Stomach smooth muscle (tissue), 2 donors: Measurements from ENCODE around the gene PHRF1.
A peak's percentile ranks its signal among the peaks of the same experiment; 100 is the strongest.

Source experiments
- H3K27ac ChIP-seq: one replicate; pipeline ENCODE4 v1.7.0; 2013; ENCODE audit warnings: mild to moderate bottlenecking, low read length, inconsistent platforms
- H3K27me3 ChIP-seq, 2 donors: one replicate each; pipeline ENCODE4 v1.7.0; 2013; ENCODE audit warnings: low read length in 2 of 2; ENCODE audit not compliant: insufficient read depth in 2 of 2, control insufficient read depth in 1 of 2
- H3K36me3 ChIP-seq, 2 donors: one replicate each; pipeline ENCODE4 v1.7.0; 2013; ENCODE audit warnings: low read length in 2 of 2; ENCODE audit not compliant: control insufficient read depth in 2 of 2, insufficient read depth in 2 of 2
- H3K4me1 ChIP-seq: one replicate; pipeline ENCODE4 v1.7.0; 2013; ENCODE audit warnings: low read length; ENCODE audit not compliant: control insufficient read depth, insufficient read depth
- H3K4me3 ChIP-seq, 2 donors: one replicate each; pipeline ENCODE4 v1.7.0; 2013; ENCODE audit warnings: low read length in 2 of 2
- H3K9ac ChIP-seq, 2 donors: one replicate each; pipeline ENCODE4 v1.7.0; 2013; ENCODE audit warnings: low read length in 2 of 2, mild to moderate bottlenecking in 1 of 2
- H3K9me3 ChIP-seq, 2 donors: one replicate each; pipeline ENCODE4 v1.7.0; 2013; ENCODE audit warnings: low read length in 2 of 2; ENCODE audit not compliant: control insufficient read depth in 2 of 2
- donor health status: healthy.
- donor health status: Pancreatic carcinoma.

Gene PHRF1, protein sequence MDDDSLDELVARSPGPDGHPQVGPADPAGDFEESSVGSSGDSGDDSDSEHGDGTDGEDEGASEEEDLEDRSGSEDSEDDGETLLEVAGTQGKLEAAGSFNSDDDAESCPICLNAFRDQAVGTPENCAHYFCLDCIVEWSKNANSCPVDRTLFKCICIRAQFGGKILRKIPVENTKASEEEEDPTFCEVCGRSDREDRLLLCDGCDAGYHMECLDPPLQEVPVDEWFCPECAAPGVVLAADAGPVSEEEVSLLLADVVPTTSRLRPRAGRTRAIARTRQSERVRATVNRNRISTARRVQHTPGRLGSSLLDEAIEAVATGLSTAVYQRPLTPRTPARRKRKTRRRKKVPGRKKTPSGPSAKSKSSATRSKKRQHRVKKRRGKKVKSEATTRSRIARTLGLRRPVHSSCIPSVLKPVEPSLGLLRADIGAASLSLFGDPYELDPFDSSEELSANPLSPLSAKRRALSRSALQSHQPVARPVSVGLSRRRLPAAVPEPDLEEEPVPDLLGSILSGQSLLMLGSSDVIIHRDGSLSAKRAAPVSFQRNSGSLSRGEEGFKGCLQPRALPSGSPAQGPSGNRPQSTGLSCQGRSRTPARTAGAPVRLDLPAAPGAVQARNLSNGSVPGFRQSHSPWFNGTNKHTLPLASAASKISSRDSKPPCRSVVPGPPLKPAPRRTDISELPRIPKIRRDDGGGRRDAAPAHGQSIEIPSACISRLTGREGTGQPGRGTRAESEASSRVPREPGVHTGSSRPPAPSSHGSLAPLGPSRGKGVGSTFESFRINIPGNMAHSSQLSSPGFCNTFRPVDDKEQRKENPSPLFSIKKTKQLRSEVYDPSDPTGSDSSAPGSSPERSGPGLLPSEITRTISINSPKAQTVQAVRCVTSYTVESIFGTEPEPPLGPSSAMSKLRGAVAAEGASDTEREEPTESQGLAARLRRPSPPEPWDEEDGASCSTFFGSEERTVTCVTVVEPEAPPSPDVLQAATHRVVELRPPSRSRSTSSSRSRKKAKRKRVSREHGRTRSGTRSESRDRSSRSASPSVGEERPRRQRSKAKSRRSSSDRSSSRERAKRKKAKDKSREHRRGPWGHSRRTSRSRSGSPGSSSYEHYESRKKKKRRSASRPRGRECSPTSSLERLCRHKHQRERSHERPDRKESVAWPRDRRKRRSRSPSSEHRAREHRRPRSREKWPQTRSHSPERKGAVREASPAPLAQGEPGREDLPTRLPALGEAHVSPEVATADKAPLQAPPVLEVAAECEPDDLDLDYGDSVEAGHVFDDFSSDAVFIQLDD (N-terminal part only)

DNA sequence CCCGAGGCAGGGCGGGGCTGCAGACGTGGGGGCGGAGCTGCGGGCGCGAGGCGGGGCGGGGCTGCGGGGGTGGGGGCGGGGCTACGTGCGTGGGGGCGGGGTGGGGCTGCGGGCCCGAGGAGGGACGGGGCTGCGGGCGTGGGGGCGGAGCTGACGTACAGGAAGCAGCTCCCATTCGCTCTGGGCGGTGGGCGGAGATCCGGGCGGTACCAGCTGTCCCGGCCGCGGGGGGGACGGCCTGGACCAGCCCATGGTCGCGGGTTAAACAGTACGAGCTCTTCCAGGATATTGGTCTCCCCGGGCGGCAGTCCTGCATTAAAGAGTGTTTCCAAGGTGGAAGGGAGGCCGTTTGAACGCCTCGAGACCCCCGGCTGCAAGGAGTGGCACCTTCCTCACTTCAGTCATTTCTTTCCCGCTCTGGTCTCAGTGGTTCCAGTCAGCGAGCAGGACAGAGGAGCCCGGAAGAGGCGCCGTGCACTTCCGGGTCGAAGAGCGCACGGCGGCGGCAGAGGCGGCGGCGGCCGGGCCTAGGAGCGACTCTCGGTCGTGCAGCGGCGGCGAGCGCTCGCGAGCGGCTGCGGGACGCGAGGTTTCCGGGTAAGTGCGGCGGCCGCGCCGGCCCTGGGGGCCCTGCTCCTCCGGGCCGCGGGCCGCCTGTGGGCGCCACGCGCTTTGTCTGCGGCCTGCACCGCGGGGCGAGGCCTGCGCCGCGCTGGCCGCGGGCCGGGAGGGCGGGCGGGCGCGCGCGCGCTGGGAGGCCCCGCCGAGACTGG is at the start of gene PHRF1:
TSS of gene PHRF1 (plus strand) at position 475 of the 773 bp plus-strand sequence. CDS start 5,043 bp downstream, outside the sequence.
- Histone ChIP-seq H3K4me1 (peaks cover 45% of the 10 kb centered on the region), H3K9ac (peak within 1 kb of the TSS; percentile 89 to 94)

DNA sequence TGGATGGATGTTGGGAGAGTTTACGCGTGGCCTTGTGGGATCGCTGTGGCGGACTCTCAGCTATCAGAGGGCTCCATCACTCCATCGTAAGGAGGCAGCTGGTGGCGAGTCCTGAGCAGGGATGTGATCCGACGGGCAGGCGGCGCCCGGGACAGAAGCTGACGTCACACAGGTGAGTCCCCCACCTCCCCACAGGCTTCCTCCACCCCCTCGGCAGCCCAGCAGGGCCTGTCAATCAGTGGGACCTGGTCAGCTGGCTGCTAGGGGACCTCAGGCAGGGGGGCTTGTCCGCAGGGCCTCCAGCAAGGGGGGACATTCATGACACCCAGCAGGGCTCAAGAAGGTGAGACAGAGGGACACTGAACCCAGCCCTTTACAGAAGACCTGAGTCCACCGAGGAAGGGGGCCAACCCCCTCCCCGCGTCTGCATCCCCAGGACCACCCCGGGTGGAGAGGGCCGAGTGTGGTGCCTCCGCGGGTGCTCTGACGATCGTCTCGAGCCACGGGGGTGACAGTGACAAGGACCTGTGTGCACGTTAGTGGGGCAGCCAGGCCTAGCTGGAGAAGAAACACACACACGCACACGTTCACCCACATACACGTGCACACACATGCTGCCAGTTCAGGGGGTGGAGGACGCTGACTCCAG is 48.0 kb upstream of the PHRF1 start:
- H3K4me3 ChIP-seq = no peak overlapping the region
- H3K9ac ChIP-seq = no peak overlapping the region
- no peaks in the 10 kb centered on the region for H3K27me3 ChIP-seq
- no peaks in the 10 kb centered on the region for H3K9me3 ChIP-seq
- peaks cover 0 to 9% of the 10 kb centered on the region in 2 donors for H3K36me3 ChIP-seq
- H3K4me1 ChIP-seq = no peaks in the 10 kb centered on the region
- no peak overlapping the region for H3K27ac ChIP-seq

More for the DNA sequence above, at the start of gene PHRF1:
- Histone ChIP-seq H3K27me3 (peaks cover 0 to 2% of the 10 kb centered on the region in 2 donors), H3K9me3 (no peaks in the 10 kb centered on the region), H3K27ac (peak within 1 kb of the TSS; percentile 86), H3K4me3 (peak within 1 kb of the TSS; percentile 95 to 96), H3K36me3 (no peaks in the 10 kb centered on the region)

DNA sequence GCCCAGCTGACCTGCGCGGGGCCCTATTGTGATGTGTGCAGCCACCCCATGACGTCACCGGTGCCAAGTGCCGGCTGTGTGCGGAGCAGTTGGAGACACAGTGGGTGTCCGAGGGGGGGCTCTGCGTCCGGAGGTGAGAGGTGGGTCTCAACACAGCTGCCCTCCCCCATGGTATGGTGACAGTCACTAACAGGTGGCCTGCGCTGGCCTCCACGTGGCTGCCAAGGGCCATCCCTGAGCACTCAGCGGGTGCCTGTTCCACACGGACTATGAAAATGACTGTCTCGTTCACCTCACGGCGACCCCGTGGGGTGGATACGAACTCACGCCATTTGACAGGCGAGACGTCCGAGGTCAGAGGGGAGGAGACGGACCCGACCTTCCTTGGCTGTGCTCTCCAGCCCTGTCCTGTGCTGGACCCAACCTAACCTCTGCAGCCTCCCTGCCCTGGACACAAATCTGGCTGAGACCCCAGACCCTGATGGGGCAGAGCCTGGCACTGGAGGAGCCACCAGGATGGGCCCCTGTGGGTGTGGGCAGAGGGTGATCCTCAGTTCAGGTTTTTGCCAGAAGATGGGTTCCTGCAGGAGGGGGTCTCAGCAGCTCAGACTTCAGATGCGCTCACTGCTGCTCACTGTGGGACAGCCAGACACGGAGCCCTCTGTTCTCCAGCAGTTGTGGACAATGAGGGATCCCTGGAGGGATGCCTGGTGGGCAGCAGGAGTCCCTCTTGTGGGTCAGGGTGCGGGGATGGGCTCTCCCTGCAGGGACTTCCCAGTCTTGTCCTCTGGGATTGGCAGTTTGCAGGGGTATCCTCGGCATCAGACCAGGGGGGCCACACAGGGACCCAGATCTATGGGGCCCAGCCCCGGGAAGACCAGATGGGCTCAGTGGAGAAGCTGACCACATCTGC is 47.2 kb upstream of the PHRF1 start:
- no peak overlapping the region for H3K4me3 ChIP-seq
- no peaks in the 10 kb centered on the region for H3K27me3 ChIP-seq
- H3K36me3 ChIP-seq = peaks cover 0 to 12% of the 10 kb centered on the region in 2 donors
- no peak overlapping the region for H3K27ac ChIP-seq
- peaks cover 7% of the 10 kb centered on the region for H3K4me1 ChIP-seq
- no peaks in the 10 kb centered on the region for H3K9me3 ChIP-seq
- no peak overlapping the region for H3K9ac ChIP-seq

DNA sequence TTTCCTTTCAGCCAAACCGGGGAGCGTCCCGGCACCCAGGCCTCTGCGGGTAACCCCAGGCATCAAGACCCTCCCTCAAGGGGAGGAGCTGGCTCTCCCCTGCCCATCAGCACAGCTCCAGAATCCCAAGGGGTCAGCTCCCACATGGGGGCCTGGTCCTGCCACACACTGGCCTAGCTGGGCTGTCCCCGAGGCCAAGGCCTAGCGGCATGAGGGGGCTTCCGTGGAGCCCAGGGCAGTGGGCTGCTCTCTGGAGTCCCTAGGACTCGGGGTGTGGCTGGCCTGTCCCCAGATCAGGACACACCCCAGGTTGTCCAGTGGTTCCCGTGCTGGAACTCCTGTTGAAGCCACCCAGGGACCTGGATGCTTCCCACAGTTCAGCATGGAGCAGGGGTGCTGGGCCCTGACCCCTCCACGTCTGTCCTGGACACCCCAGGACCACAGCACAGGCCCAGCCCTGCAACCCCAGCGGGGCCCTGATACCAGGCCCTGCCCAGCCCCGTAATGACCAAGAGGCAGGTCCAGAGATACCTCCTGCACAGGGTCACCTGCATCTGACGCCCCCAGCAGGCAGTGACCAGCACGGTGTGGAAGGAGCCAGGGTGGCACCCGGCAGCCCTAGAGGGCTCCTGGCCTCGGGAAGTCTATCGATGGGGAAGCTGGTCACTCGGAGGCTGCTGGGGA is 46.4 kb upstream of the PHRF1 start:
- H3K9me3 ChIP-seq = no peaks in the 10 kb centered on the region
- no peaks in the 10 kb centered on the region for H3K27me3 ChIP-seq
- H3K36me3 ChIP-seq = peaks cover 0 to 12% of the 10 kb centered on the region in 2 donors
- H3K4me1 ChIP-seq = peaks cover 14% of the 10 kb centered on the region
- H3K4me3 ChIP-seq = no peak overlapping the region
- no peak overlapping the region for H3K27ac ChIP-seq
- H3K9ac ChIP-seq = no peak overlapping the region

DNA sequence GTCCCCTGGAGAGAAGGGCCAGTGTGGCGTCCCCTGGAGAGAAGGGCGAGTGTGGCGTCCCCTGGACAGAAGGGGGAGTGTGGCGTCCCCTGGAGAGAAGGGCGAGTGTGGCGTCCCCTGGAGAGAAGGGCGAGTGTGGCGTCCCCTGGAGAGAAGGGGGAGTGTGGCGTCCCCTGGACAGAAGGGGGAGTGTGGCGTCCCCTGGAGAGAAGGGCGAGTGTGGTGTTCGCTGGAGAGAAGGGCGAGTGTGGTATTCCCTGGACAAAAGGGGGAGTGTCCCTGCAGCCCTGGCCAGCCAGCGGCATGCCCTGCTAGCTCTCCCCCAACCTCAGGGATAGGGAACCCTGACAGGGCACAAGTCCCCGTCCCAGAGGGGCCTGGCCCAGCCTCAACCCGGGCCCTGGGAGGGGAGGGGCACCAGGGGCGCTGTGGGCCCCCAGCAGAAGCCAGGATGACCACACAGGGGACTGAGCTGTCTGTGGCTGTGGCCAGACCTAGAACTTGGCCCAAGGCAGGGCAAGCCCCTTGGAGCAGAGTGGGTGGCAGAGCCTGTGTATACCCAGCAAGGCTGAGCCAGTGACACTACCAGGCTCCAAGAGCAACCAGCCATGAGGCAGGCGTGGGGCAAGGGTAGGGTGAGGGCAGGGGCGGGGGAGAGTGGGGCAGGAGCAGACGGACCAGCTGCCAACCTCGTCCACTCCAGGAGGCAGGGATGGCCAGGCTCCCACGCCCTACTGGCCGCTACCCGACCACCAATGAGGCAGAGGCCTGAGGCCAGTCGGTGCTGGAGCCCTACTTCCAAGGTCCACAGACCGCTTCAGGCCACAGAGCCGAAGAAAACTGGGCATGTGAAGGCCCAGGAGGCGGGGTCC is 45.1 kb upstream of the PHRF1 start:
- no peak overlapping the region for H3K4me3 ChIP-seq
- H3K27me3 ChIP-seq = peaks cover 0 to 2% of the 10 kb centered on the region in 2 donors
- H3K36me3 ChIP-seq = peaks cover 0 to 12% of the 10 kb centered on the region in 2 donors
- no peak overlapping the region for H3K27ac ChIP-seq
- peaks cover 18% of the 10 kb centered on the region for H3K4me1 ChIP-seq
- H3K9me3 ChIP-seq = no peaks in the 10 kb centered on the region
- no peak overlapping the region for H3K9ac ChIP-seq

DNA sequence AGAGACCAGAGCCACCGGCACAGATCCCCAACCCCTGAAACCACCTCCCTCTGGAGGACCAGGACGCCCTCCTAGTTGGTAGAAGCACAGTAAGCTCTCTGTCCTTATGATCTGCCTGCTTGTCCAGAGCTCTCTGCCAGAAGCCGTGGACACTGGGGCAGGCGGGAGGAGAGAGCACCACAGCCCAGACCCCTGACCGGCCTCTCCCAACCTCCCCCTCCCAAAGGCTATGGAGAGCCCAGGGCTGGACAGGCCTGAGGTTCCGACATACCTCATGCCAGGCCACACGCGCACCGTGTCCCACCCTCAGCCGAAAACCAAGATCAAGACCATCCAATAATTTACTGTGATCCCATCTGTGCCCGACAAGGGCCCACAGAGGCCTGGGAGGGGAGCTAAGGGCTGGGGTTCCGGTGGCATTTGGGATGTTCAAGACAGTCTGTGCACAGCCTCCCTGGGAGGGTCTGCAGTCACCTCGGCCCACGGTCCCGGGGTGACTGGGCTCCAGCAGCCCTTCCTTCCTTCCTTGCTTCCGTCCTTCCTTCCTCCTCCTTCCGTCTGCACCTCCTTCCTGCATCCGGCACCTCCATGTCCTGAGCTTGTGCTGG is 44.2 kb upstream of the PHRF1 start:
- Histone ChIP-seq H3K9me3 (no peaks in the 10 kb centered on the region), H3K27ac (no peak overlapping the region), H3K4me3 (no peak overlapping the region), H3K4me1 (peaks cover 22% of the 10 kb centered on the region), H3K27me3 (peaks cover 0 to 10% of the 10 kb centered on the region in 2 donors), H3K9ac (no peak overlapping the region), H3K36me3 (peaks cover 0 to 12% of the 10 kb centered on the region in 2 donors)

DNA sequence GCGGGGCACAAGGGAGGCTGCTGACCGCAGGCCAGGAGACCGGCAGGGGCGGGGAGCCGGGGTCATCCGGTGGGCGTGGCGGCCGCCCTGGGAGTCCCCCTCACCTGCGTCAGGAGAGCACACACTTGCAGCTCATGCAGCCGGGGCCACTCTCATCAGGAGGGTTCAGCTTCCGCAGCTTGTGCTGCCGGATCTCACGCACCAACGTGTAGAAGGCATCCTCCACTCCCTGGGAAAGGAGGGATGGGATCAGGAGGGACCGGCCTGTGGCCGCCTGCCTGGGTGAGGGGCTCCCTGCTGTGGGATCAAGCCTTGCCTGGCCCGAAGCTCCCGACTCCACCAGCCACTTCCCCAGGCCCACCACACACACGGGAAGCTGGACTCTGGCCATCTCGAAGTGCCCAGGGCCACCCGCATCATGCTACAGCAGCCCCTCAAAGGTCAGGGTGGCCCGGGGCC is 43.7 kb upstream of the PHRF1 start:
- Histone ChIP-seq H3K27ac (no peak overlapping the region), H3K4me1 (peaks cover 27% of the 10 kb centered on the region), H3K27me3 (peaks cover 2 to 15% of the 10 kb centered on the region in 2 donors), H3K4me3 (no peak overlapping the region), H3K9me3 (no peaks in the 10 kb centered on the region), H3K9ac (no peak overlapping the region), H3K36me3 (peaks cover 0 to 12% of the 10 kb centered on the region in 2 donors)
